ENCODE data around the gene PMM1. TPM values are rescaled to one million over a fixed set of nuclear protein-coding genes. Genes with fewer than 3 reads are reported as not detected.

The PMM1 gene
- total RNA-seq, 1 donor from 2014 or later, result 18.4 TPM

DNA sequence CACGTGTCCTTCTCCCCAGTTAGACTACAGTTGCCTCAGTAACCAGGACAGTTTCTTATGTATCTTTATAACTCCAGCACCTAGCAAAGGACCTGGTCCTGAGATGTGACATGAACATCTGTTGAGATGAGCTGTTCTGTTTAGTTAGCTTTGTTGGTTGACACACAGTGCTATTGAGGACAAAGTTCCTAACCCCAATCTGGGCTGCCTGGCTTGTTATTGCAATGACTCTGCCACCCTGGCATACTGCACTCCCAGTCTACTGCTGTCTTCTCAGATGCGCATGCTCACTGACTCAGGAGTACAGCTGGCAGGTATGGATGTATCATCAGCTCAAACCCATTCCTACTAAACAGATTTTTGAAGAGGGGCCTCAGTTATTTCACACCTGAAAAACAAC lies 23.8 kb upstream of the PMM1 start:
- no peak overlapping the region for H3K4me3 ChIP-seq
- H3K4me1 ChIP-seq, result peaks cover 5% of the 10 kb centered on the region
- intact Hi-C loops (cut with micrococcal nuclease), result no loop called here
- no peak overlapping the region for H3K27ac ChIP-seq (replicated peaks)
- H3K36me3 ChIP-seq, result no peaks in the 10 kb centered on the region
- no peaks in the 10 kb centered on the region for H3K27me3 ChIP-seq (ENCODE audit: low read depth)
- TF ChIP-seq, protein P1, sequence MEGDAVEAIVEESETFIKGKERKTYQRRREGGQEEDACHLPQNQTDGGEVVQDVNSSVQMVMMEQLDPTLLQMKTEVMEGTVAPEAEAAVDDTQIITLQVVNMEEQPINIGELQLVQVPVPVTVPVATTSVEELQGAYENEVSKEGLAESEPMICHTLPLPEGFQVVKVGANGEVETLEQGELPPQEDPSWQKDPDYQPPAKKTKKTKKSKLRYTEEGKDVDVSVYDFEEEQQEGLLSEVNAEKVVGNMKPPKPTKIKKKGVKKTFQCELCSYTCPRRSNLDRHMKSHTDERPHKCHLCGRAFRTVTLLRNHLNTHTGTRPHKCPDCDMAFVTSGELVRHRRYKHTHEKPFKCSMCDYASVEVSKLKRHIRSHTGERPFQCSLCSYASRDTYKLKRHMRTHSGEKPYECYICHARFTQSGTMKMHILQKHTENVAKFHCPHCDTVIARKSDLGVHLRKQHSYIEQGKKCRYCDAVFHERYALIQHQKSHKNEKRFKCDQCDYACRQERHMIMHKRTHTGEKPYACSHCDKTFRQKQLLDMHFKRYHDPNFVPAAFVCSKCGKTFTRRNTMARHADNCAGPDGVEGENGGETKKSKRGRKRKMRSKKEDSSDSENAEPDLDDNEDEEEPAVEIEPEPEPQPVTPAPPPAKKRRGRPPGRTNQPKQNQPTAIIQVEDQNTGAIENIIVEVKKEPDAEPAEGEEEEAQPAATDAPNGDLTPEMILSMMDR (IDR thresholded peaks at IDR 0.05; ENCODE audit: borderline replicate concordance), result no peak
- H3K9me3 ChIP-seq (replicated peaks), result no peaks in the 10 kb centered on the region
- DNase-seq, result no peak

DNA sequence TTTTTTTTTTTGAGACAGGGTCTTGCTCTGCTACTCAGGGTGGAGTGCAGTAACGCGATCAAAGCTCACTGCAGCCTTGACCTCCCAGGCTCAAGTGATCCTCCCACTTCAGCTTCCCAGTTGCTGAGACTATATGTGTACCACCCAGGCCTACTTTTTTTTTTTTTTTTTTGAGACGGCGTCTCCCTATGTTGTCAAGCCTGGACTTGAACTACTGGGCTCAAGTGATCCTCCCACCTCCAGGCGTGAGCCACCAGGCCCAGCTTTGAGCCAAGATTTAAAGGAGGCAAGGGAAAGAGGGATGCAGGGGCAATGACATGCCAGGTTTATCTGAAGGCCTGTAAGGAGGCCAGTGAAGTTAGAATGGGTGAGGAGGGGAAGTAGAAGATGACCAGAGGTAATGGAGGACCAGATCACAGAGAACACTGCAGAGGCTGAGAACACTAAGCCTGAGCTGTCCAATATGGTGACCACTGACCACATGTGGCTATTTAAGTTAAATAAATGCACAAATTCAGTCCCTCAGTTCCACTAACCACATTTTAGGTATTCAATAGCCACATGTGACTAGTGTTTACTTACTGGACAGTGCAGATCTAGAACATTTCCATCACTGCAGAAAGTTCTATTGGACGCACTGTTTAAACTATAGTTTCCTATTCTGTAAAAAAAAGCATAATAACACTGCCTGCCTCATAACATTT lies 23.1 kb upstream of the PMM1 start:
- Histone ChIP-seq H3K4me3 (no peak overlapping the region), H3K4me1 (peaks cover 12% of the 10 kb centered on the region), H3K27ac (replicated peaks) (no peak overlapping the region), H3K9me3 (replicated peaks) (no peaks in the 10 kb centered on the region), H3K27me3 (ENCODE audit: low read depth) (no peaks in the 10 kb centered on the region), H3K36me3 (no peaks in the 10 kb centered on the region)
- DNase-seq, result no peak
- intact Hi-C loops (cut with micrococcal nuclease), result no loop called here
- TF ChIP-seq, protein P1 (IDR thresholded peaks at IDR 0.05; ENCODE audit: borderline replicate concordance), result no peak

DNA sequence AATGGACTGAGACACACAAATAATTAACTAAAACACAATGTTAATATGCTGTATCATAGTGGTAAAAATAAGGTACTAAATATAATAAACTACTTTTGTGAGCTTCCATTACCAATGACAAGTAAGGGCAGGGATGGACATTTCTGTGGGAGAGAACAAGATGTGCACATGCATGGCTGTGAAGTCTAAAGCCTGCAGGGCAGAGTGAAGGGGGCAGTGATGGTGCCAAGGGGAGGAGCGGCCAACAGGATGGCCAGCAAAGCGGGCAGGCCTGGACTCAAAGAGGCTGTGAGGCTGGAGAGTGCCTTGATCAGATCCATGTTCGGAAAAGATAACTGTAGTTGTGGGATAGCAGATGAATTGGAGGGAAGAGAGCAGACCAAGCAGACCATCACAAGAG lies 18.7 kb upstream of the PMM1 start:
- peak overlapping the region; percentile 41 for H3K27ac ChIP-seq (replicated peaks)
- no peaks in the 10 kb centered on the region for H3K27me3 ChIP-seq (ENCODE audit: low read depth)
- no peak for DNase-seq
- H3K36me3 ChIP-seq, result peaks cover 31% of the 10 kb centered on the region
- intact Hi-C loops (cut with micrococcal nuclease), result no loop called here
- H3K4me3 ChIP-seq, result no peak overlapping the region
- no peaks in the 10 kb centered on the region for H3K9me3 ChIP-seq (replicated peaks)
- H3K4me1 ChIP-seq, result peaks cover 12% of the 10 kb centered on the region
- TF ChIP-seq, protein P1 (IDR thresholded peaks at IDR 0.05; ENCODE audit: borderline replicate concordance), result no peak

DNA sequence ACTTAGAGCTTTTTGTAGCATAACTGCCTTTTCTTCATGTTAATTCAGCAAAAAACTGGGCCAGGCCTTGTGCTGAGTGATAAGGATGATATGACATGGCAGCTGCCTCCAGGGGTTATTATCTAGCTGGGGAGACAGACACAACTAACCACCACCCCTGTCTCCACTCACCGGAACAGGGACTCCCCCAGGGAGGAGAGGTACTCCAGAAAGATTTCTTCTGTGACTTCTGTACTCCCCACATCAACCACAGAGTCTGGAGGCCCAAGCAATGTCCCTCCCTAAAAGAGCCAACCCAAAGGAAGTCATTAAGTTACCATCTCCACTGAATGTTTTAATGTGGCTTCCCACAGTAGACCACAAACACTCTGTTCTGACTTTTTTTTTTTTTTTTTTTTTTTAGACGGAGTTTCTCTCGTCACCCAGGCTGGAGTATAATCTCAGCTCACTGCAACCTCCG lies 14.3 kb upstream of the PMM1 start:
- Histone ChIP-seq H3K4me1 (peaks cover 11% of the 10 kb centered on the region), H3K9me3 (replicated peaks) (no peaks in the 10 kb centered on the region), H3K27ac (replicated peaks) (no peak overlapping the region), H3K4me3 (no peak overlapping the region), H3K27me3 (ENCODE audit: low read depth) (no peaks in the 10 kb centered on the region), H3K36me3 (peaks cover 66% of the 10 kb centered on the region)
- TF ChIP-seq, protein P1 (IDR thresholded peaks at IDR 0.05; ENCODE audit: borderline replicate concordance), result no peak
- DNase-seq, result no peak
- intact Hi-C loops (cut with micrococcal nuclease), result no loop called here

DNA sequence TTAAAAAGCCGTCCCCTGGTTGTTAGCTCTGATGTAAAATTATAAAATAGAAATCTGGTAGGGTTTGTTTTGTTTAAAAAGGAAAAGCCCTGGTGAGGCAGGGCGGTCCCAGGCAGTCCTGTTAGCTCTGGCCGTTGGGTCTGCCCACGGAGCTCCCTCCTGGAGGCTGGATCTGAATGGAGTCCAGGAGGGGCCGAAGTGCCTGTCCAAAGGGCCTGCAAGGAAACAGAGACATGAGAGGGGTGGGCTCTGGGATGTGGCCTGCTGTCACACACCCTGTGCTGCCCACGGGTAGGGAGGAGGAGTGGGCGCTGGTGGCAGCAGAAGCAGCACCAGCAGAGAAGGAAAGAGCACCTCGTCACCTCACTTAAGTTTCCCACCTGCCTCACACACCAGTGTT lies 11.3 kb upstream of the PMM1 start:
- Histone ChIP-seq H3K27ac (replicated peaks) (no peak overlapping the region), H3K36me3 (peaks cover 50% of the 10 kb centered on the region), H3K4me1 (peaks cover 12% of the 10 kb centered on the region), H3K9me3 (replicated peaks) (no peaks in the 10 kb centered on the region), H3K27me3 (ENCODE audit: low read depth) (no peaks in the 10 kb centered on the region), H3K4me3 (no peak overlapping the region)
- TF ChIP-seq, protein P1 (IDR thresholded peaks at IDR 0.05; ENCODE audit: borderline replicate concordance), result no peak
- intact Hi-C loops (cut with micrococcal nuclease), result no loop called here
- DNase-seq, result no peak
